ENCODE measurements around the gene NOL4L. TPM values are rescaled to one million over a fixed set of nuclear protein-coding genes. Genes with fewer than 3 reads are reported as not detected.

Gene NOL4L
- polyA plus RNA-seq, 1 donor (not counting 4 experiments of a cell fraction or from before 2014, with no cell fraction given): 1.0 TPM

GRCh38 chr20:32532246-32532645 lies 52.9 kb downstream of the NOL4L start:
- Histone ChIP-seq H3K4me2 (ENCODE audit: control insufficient read depth, extremely low read depth, insufficient read depth, low read depth, low read length) (no peak overlapping the region), H2AFZ (ENCODE audit: control insufficient read depth, low read length) (no peak overlapping the region), H3K79me2 (ENCODE audit: control insufficient read depth, insufficient read depth, low read length) (no peaks in the 10 kb centered on the region), H3K9me3 (ENCODE audit: control insufficient read depth, low read depth, low read length) (no peaks in the 10 kb centered on the region), H3K4me1 (ENCODE audit: control insufficient read depth, extremely low read depth, insufficient read depth, low read length) (peaks cover 2% of the 10 kb centered on the region), H3K36me3 (ENCODE audit: control insufficient read depth in 2 of 2, extremely low read depth in 1 of 2, insufficient read depth in 2 of 2, low read length in 2 of 2) (no peaks in the 10 kb centered on the region), H3K27ac (ENCODE audit: control insufficient read depth, insufficient read depth, low read length) (no peak overlapping the region), H3K4me3 (ENCODE audit: control insufficient read depth in 2 of 3, extremely low read depth in 1 of 3, insufficient read depth in 2 of 3, low read depth in 1 of 3, low read length in 3 of 3) (no peak overlapping the region), H4K20me1 (ENCODE audit: control insufficient read depth, extremely low read depth, insufficient read depth, low read length) (no peaks in the 10 kb centered on the region), H3K9ac (ENCODE audit: control insufficient read depth, extremely low read depth, insufficient read depth, low read length) (no peak overlapping the region), H3K9me1 (ENCODE audit: control insufficient read depth, extremely low read depth, insufficient read depth, low read length) (no peaks in the 10 kb centered on the region), H3K27me3 (ENCODE audit: control insufficient read depth, extremely low read depth, insufficient read depth, low read length) (peaks cover 43% of the 10 kb centered on the region)
- dilution Hi-C loops (cut with MboI; ENCODE audit: extremely low pct_ligation_motif_present, low sequenced_read_pairs): no loop called here
- no peak for TF ChIP-seq CTCF (optimal IDR thresholded peaks at IDR 0.05 in 1 of 3, IDR thresholded peaks at IDR 0.05 in 1 of 3, conservative IDR thresholded peaks at IDR 0.05 in 1 of 3; ENCODE audit: extremely low read depth in 1 of 3, insufficient read depth in 2 of 3, low read length in 3 of 3)
- no peak for TF ChIP-seq EZH2 (IDR thresholded peaks at IDR 0.05; ENCODE audit: low read length)
- FAIRE-seq (no peak), DNase-seq (ENCODE audit: low read depth, low spot score) (no peak)

- no peaks in the 10 kb centered on the region for H3K36me3 ChIP-seq (ENCODE audit: control insufficient read depth in 2 of 2, extremely low read depth in 1 of 2, insufficient read depth in 2 of 2, low read length in 2 of 2)
- dilution Hi-C loops (cut with MboI; ENCODE audit: extremely low pct_ligation_motif_present, low sequenced_read_pairs): no loop called here
- no peaks in the 10 kb centered on the region for H3K79me2 ChIP-seq (ENCODE audit: control insufficient read depth, insufficient read depth, low read length)
- no peak overlapping the region for H3K4me3 ChIP-seq (ENCODE audit: control insufficient read depth in 2 of 3, extremely low read depth in 1 of 3, insufficient read depth in 2 of 3, low read depth in 1 of 3, low read length in 3 of 3)
- TF ChIP-seq CTCF (optimal IDR thresholded peaks at IDR 0.05 in 1 of 3, IDR thresholded peaks at IDR 0.05 in 1 of 3, conservative IDR thresholded peaks at IDR 0.05 in 1 of 3; ENCODE audit: extremely low read depth in 1 of 3, insufficient read depth in 2 of 3, low read length in 3 of 3): no peak
- TF ChIP-seq EZH2 (IDR thresholded peaks at IDR 0.05; ENCODE audit: low read length): no peak
- H3K4me2 ChIP-seq (ENCODE audit: control insufficient read depth, extremely low read depth, insufficient read depth, low read depth, low read length): no peak overlapping the region
- no peaks in the 10 kb centered on the region for H3K9me3 ChIP-seq (ENCODE audit: control insufficient read depth, low read depth, low read length)
- peaks cover 40% of the 10 kb centered on the region for H3K27me3 ChIP-seq (ENCODE audit: control insufficient read depth, extremely low read depth, insufficient read depth, low read length)
- H3K9ac ChIP-seq (ENCODE audit: control insufficient read depth, extremely low read depth, insufficient read depth, low read length): no peak overlapping the region
- H2AFZ ChIP-seq (ENCODE audit: control insufficient read depth, low read length): no peak overlapping the region
- no peak overlapping the region for H3K27ac ChIP-seq (ENCODE audit: control insufficient read depth, insufficient read depth, low read length)
- H3K9me1 ChIP-seq (ENCODE audit: control insufficient read depth, extremely low read depth, insufficient read depth, low read length): no peaks in the 10 kb centered on the region
- no peak for FAIRE-seq
- no peaks in the 10 kb centered on the region for H4K20me1 ChIP-seq (ENCODE audit: control insufficient read depth, extremely low read depth, insufficient read depth, low read length)
- DNase-seq (ENCODE audit: low read depth, low spot score): no peak
- no peaks in the 10 kb centered on the region for H3K4me1 ChIP-seq (ENCODE audit: control insufficient read depth, extremely low read depth, insufficient read depth, low read length)
Observed at GRCh38 chr20:32528905-32529670, 56.0 kb downstream of the NOL4L start.

Data from keratinocyte (primary cell).